Measurements from ENCODE around the gene ETS2. TPM values are rescaled to one million over a fixed set of nuclear protein-coding genes. Genes with fewer than 3 reads are reported as not detected.

The ETS2 gene
- total RNA-seq, 1 donor from 2014 or later: 15.4 TPM

DNA sequence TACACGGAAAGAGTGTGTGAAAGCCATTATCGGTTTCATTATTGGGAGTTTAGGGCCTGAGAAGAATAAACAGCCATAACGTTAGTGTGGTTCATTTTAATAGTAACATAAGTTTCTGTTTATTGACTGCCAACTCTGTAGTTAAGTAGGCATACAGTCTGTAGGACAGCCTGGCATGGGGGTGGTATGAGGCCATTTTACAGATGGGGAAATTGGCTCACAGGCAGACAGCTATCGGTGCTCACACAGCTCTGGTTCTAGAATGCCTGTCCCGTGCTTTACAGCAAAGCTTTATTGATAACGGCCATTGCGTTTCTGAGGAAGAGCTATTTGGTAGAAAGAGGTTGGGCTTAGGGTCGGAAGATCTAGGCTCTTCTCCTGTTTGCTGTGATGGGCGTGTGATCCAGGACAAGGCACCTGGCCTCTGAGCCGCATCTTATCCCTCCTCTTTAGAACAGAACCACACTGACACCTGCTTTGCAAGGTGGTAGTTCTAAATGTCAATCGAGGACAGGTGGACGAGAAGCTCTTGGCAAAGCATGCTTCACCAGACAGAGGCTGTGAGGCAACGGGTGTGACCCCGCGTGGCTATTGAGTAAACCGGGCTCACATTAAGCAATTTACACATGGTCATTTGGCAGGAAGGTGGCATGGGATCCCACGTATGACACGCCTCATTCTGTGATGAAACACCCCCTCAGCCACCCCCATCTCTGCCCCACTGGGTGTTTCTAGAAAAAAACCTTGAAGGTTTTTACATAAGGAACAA, 14.9 kb downstream of the ETS2 start:
- H3K4me1 Mint-ChIP-seq: no peaks in the 10 kb centered on the region
- no peak for DNase-seq (ENCODE audit: low read depth, low spot score)
- no peaks in the 10 kb centered on the region for H3K27me3 Mint-ChIP-seq (ENCODE audit: low read depth)
- no peak overlapping the region for H3K27ac Mint-ChIP-seq (ENCODE audit: unreplicated experiment)
- H3K4me3 Mint-ChIP-seq: no peak overlapping the region
- H3K9me3 Mint-ChIP-seq: no peaks in the 10 kb centered on the region
- TF ChIP-seq, protein P1, sequence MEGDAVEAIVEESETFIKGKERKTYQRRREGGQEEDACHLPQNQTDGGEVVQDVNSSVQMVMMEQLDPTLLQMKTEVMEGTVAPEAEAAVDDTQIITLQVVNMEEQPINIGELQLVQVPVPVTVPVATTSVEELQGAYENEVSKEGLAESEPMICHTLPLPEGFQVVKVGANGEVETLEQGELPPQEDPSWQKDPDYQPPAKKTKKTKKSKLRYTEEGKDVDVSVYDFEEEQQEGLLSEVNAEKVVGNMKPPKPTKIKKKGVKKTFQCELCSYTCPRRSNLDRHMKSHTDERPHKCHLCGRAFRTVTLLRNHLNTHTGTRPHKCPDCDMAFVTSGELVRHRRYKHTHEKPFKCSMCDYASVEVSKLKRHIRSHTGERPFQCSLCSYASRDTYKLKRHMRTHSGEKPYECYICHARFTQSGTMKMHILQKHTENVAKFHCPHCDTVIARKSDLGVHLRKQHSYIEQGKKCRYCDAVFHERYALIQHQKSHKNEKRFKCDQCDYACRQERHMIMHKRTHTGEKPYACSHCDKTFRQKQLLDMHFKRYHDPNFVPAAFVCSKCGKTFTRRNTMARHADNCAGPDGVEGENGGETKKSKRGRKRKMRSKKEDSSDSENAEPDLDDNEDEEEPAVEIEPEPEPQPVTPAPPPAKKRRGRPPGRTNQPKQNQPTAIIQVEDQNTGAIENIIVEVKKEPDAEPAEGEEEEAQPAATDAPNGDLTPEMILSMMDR (conservative IDR thresholded peaks at IDR 0.05): no peak
- H3K36me3 Mint-ChIP-seq (ENCODE audit: low read depth): peaks cover 44% of the 10 kb centered on the region

DNA sequence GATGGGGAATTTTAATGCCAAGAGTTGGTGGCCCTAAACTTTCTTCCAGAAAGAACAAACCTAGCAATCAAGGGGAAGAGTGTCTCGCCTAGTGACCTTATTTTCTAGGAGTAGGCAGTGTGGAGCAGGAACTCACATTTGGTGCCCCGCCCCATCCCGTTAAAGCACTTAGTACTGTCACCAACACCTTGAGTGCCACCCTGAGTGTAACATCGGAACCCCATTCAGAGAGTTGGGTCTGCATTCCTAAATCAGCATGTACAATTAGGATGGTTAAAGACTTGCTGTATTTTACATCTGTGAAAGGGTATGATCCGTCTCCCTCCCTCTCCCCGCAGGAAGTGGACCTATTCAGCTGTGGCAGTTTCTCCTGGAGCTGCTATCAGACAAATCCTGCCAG, 15.5 kb downstream of the ETS2 start:
- no peaks in the 10 kb centered on the region for H3K9me3 Mint-ChIP-seq
- DNase-seq (ENCODE audit: low read depth, low spot score): no peak
- TF ChIP-seq, protein P1 (conservative IDR thresholded peaks at IDR 0.05): no peak
- H3K4me1 Mint-ChIP-seq: no peaks in the 10 kb centered on the region
- H3K27ac Mint-ChIP-seq (ENCODE audit: unreplicated experiment): no peak overlapping the region
- peaks cover 44% of the 10 kb centered on the region for H3K36me3 Mint-ChIP-seq (ENCODE audit: low read depth)
- no peaks in the 10 kb centered on the region for H3K27me3 Mint-ChIP-seq (ENCODE audit: low read depth)
- H3K4me3 Mint-ChIP-seq: no peak overlapping the region

DNA sequence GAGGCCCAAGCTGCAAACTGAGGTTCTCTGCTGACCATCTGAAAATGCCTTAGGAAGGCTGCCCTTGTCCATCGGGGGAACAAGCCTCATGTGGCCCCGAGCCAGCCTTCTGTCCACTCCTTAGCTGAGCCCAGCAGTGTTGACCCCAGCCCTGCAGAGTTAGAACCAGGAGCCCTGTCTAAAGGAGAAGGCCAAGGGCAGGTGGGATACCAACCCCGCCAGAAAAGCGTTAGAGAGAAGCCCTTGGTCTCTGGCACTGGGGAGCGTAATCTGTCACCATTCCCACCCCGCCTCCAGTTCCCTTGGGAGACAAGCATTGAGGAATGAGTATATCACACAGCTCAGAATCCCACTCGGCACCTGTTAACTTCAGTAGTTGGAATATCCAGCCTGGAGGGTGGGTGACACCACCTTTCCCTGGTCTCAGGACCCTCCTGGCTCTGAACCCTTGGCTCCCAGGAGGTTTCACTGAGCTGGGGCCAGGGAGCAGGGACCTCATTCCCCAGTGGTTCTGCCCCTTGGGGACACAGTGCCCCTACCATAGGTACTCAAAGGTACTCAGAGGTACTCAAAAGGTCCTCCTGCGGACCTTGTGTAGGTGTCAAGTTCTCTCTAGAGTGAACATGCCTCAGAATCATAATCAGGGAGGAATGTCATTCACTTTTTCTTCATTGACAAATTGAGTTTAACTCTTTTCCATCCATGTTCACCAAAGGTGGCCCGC, 16.4 kb downstream of the ETS2 start:
- Mint-ChIP-seq H3K4me1 (no peaks in the 10 kb centered on the region), H3K4me3 (no peak overlapping the region), H3K9me3 (no peaks in the 10 kb centered on the region), H3K27me3 (ENCODE audit: low read depth) (no peaks in the 10 kb centered on the region), H3K27ac (ENCODE audit: unreplicated experiment) (no peak overlapping the region), H3K36me3 (ENCODE audit: low read depth) (peaks cover 46% of the 10 kb centered on the region)
- no peak for DNase-seq (ENCODE audit: low read depth, low spot score)
- TF ChIP-seq, protein P1 (conservative IDR thresholded peaks at IDR 0.05): no peak

DNA sequence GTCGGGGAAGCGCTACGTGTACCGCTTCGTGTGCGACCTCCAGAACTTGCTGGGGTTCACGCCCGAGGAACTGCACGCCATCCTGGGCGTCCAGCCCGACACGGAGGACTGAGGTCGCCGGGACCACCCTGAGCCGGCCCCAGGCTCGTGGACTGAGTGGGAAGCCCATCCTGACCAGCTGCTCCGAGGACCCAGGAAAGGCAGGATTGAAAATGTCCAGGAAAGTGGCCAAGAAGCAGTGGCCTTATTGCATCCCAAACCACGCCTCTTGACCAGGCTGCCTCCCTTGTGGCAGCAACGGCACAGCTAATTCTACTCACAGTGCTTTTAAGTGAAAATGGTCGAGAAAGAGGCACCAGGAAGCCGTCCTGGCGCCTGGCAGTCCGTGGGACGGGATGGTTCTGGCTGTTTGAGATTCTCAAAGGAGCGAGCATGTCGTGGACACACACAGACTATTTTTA, 17.1 kb downstream of the ETS2 start:
- no peaks in the 10 kb centered on the region for H3K9me3 Mint-ChIP-seq
- TF ChIP-seq, protein P1 (conservative IDR thresholded peaks at IDR 0.05): no peak
- no peak for DNase-seq (ENCODE audit: low read depth, low spot score)
- H3K27me3 Mint-ChIP-seq (ENCODE audit: low read depth): no peaks in the 10 kb centered on the region
- H3K36me3 Mint-ChIP-seq (ENCODE audit: low read depth): peaks cover 45% of the 10 kb centered on the region
- H3K4me1 Mint-ChIP-seq: no peaks in the 10 kb centered on the region
- no peak overlapping the region for H3K27ac Mint-ChIP-seq (ENCODE audit: unreplicated experiment)
- no peak overlapping the region for H3K4me3 Mint-ChIP-seq

DNA sequence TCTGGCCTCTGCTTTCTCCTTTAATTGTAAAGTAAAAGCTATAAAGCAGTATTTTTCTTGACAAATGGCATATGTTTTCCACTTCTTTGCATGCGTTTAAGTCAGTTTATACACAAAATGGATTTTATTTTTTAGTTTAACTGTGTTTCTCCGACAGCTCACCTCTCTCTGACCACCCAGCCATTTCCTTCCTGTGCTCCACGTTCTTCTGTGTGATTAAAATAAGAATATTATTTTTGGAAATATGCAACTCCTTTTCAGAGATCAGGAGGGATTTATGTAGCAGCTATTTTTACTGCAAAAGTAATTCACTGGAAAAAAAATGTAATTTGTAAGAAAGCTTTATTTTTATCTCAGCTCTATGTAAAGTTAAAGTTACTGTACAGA, 18.0 kb downstream of the ETS2 start:
- TF ChIP-seq, protein P1 (conservative IDR thresholded peaks at IDR 0.05): no peak
- Mint-ChIP-seq H3K36me3 (ENCODE audit: low read depth) (peaks cover 40% of the 10 kb centered on the region), H3K27ac (ENCODE audit: unreplicated experiment) (no peak overlapping the region), H3K4me3 (no peak overlapping the region), H3K4me1 (no peaks in the 10 kb centered on the region), H3K9me3 (no peaks in the 10 kb centered on the region), H3K27me3 (ENCODE audit: low read depth) (no peaks in the 10 kb centered on the region)
- no peak for DNase-seq (ENCODE audit: low read depth, low spot score)

Data from neural crest cell (in vitro differentiated cells).